Natural killer cell treated with Interleukin-12 subunit alpha and Interleukin-12 subunit beta and Interleukin-15 and Interleukin-18, amount 100 ng/mL, for 72 hours (primary cell): ENCODE results near the gene ENPP7. TPM values are rescaled to one million over a fixed set of nuclear protein-coding genes. Genes with fewer than 3 reads are reported as not detected.

ENCODE experiments used
- ATAC-seq, 2 donors: fragments of 150-1000 bp; cut with Tn5 transposase in 1 of 2; sonication (Bioruptor Pico), chemical (Tn5 transposase) in 1 of 2; 2 replicates each; pipeline ENCODE4 v1.10.0; 2021
- DNase-seq: peaks from one replicate; pipeline ENCODE4 v3.0.0; 2022; ENCODE audit warnings: low spot score
- H3K27ac Mint-ChIP-seq, 2 donors: 1 replicate in 1 of 2; 2 replicates in 1 of 2; pipeline ENCODE4 v1.8.0; 2022; ENCODE audit warnings: mixed read lengths in 2 of 2, mild to moderate bottlenecking in 1 of 2, moderate library complexity in 1 of 2
- H3K27me3 Mint-ChIP-seq, 2 donors: 1 replicate in 1 of 2; 2 replicates in 1 of 2; pipeline ENCODE4 v1.8.0; 2022; ENCODE audit warnings: mixed read lengths in 2 of 2
- H3K36me3 Mint-ChIP-seq: one replicate; pipeline ENCODE4 v1.8.0; 2022; ENCODE audit warnings: mixed read lengths
- H3K4me1 Mint-ChIP-seq, 2 donors: 1 replicate in 1 of 2; 2 replicates in 1 of 2; pipeline ENCODE4 v1.8.0; 2022; ENCODE audit warnings: low read depth in 2 of 2, mixed read lengths in 2 of 2, mild to moderate bottlenecking in 1 of 2
- H3K4me3 Mint-ChIP-seq: one replicate; pipeline ENCODE4 v1.8.0; 2022; ENCODE audit warnings: mixed read lengths
- H3K9me3 Mint-ChIP-seq: 2 replicates; pipeline ENCODE4 v1.8.0; 2022; ENCODE audit warnings: mixed read lengths
- total RNA-seq, 2 donors: library from RNA; stranded (reverse); gene quantifications; one replicate each; pipeline ENCODE4 v1.2.3, GENCODE V29; 2022

The ENPP7 gene
- total RNA-seq, 2 donors from 2014 or later = 0.14 TPM; not detected in 1

GRCh38 chr17:79713391-79713790, 17.4 kb upstream of the ENPP7 start:
- DNase-seq = no peak
- Mint-ChIP-seq H3K27me3 (peaks cover 0 to 4% of the 10 kb centered on the region in 2 donors), H3K36me3 (no peaks in the 10 kb centered on the region), H3K4me3 (no peak overlapping the region), H3K4me1 (no peaks in the 10 kb centered on the region), H3K9me3 (no peaks in the 10 kb centered on the region), H3K27ac (no peak overlapping the region)
- no peak for ATAC-seq

GRCh38 chr17:79714176-79715097, 16.3 kb upstream of the ENPP7 start:
- no peak for DNase-seq
- Mint-ChIP-seq H3K27me3 (peaks cover 0 to 4% of the 10 kb centered on the region in 2 donors), H3K4me3 (no peak overlapping the region), H3K4me1 (no peaks in the 10 kb centered on the region), H3K27ac (no peak overlapping the region), H3K9me3 (no peaks in the 10 kb centered on the region), H3K36me3 (no peaks in the 10 kb centered on the region)
- ATAC-seq = peak in 1 of 2 donors; percentile 26

- Mint-ChIP-seq H3K4me1 (no peaks in the 10 kb centered on the region), H3K4me3 (no peak overlapping the region), H3K36me3 (no peaks in the 10 kb centered on the region), H3K9me3 (no peaks in the 10 kb centered on the region), H3K27ac (no peak overlapping the region), H3K27me3 (peaks cover 0 to 4% of the 10 kb centered on the region in 2 donors)
- no peak for ATAC-seq
- no peak for DNase-seq
Observed at GRCh38 chr17:79715098-79715942, 15.4 kb upstream of the ENPP7 start.

- peaks cover 0 to 4% of the 10 kb centered on the region in 2 donors for H3K27me3 Mint-ChIP-seq
- no peak overlapping the region for H3K27ac Mint-ChIP-seq
- H3K4me1 Mint-ChIP-seq = no peaks in the 10 kb centered on the region
- H3K9me3 Mint-ChIP-seq = no peaks in the 10 kb centered on the region
- no peak overlapping the region for H3K4me3 Mint-ChIP-seq
- no peaks in the 10 kb centered on the region for H3K36me3 Mint-ChIP-seq
- no peak for DNase-seq
- ATAC-seq = peak in 1 of 2 donors; percentile 41
Observed at GRCh38 chr17:79715943-79716797, 14.6 kb upstream of the ENPP7 start.

GRCh38 chr17:79720705-79721292, 9.9 kb upstream of the ENPP7 start:
- ATAC-seq (peak in 1 of 2 donors; percentile 30), DNase-seq (no peak)
- H3K9me3 Mint-ChIP-seq = no peaks in the 10 kb centered on the region
- H3K36me3 Mint-ChIP-seq = no peaks in the 10 kb centered on the region
- H3K27ac Mint-ChIP-seq = no peak overlapping the region
- no peaks in the 10 kb centered on the region for H3K27me3 Mint-ChIP-seq
- H3K4me1 Mint-ChIP-seq = no peaks in the 10 kb centered on the region
- no peak overlapping the region for H3K4me3 Mint-ChIP-seq

- H3K27me3 Mint-ChIP-seq = no peaks in the 10 kb centered on the region
- no peak overlapping the region for H3K27ac Mint-ChIP-seq
- no peak for ATAC-seq
- no peaks in the 10 kb centered on the region for H3K9me3 Mint-ChIP-seq
- H3K4me3 Mint-ChIP-seq = no peak overlapping the region
- DNase-seq = no peak
- no peaks in the 10 kb centered on the region for H3K36me3 Mint-ChIP-seq
- no peaks in the 10 kb centered on the region for H3K4me1 Mint-ChIP-seq
Observed at GRCh38 chr17:79721993-79722671, 8.6 kb upstream of the ENPP7 start.

- H3K4me3 Mint-ChIP-seq = no peak overlapping the region
- ATAC-seq (no peak), DNase-seq (no peak)
- H3K27ac Mint-ChIP-seq = no peak overlapping the region
- no peaks in the 10 kb centered on the region for H3K9me3 Mint-ChIP-seq
- H3K4me1 Mint-ChIP-seq = peaks cover 0 to 1% of the 10 kb centered on the region in 2 donors
- H3K27me3 Mint-ChIP-seq = no peaks in the 10 kb centered on the region
- H3K36me3 Mint-ChIP-seq = no peaks in the 10 kb centered on the region
Observed at GRCh38 chr17:79722787-79723186, 8.0 kb upstream of the ENPP7 start.

GRCh38 chr17:79728169-79728907, 2.4 kb upstream of the ENPP7 start:
- H3K4me3 Mint-ChIP-seq = peak overlapping the region; percentile 42
- no peaks in the 10 kb centered on the region for H3K27me3 Mint-ChIP-seq
- H3K36me3 Mint-ChIP-seq = no peaks in the 10 kb centered on the region
- peak; percentile 87 for DNase-seq
- peak; percentile 77 to 87 for ATAC-seq
- peaks cover 13 to 23% of the 10 kb centered on the region in 2 donors for H3K4me1 Mint-ChIP-seq
- no peaks in the 10 kb centered on the region for H3K9me3 Mint-ChIP-seq
- H3K27ac Mint-ChIP-seq = peak overlapping the region; percentile 43 to 73

GRCh38 chr17:79728908-79729471, 1.8 kb upstream of the ENPP7 start:
- H3K27me3 Mint-ChIP-seq = no peaks in the 10 kb centered on the region
- peak overlapping the region; percentile 43 to 73 for H3K27ac Mint-ChIP-seq
- H3K4me1 Mint-ChIP-seq = peaks cover 15 to 25% of the 10 kb centered on the region in 2 donors
- no peaks in the 10 kb centered on the region for H3K9me3 Mint-ChIP-seq
- ATAC-seq (no peak), DNase-seq (no peak)
- peak overlapping the region; percentile 42 for H3K4me3 Mint-ChIP-seq
- H3K36me3 Mint-ChIP-seq = no peaks in the 10 kb centered on the region

GRCh38 chr17:79729761-79730160, 982 bp upstream of the ENPP7 start:
- Mint-ChIP-seq H3K36me3 (no peaks in the 10 kb centered on the region), H3K9me3 (no peaks in the 10 kb centered on the region), H3K4me1 (peaks cover 15 to 25% of the 10 kb centered on the region in 2 donors), H3K27me3 (no peaks in the 10 kb centered on the region), H3K27ac (peak overlapping the region in 1 of 2 donors; percentile 73), H3K4me3 (no peak overlapping the region)
- DNase-seq (no peak), ATAC-seq (no peak)

GRCh38 chr17:79730437-79730768, 340 bp upstream of the ENPP7 start:
- H3K27ac Mint-ChIP-seq = no peak overlapping the region
- H3K27me3 Mint-ChIP-seq = no peaks in the 10 kb centered on the region
- peaks cover 15 to 25% of the 10 kb centered on the region in 2 donors for H3K4me1 Mint-ChIP-seq
- ATAC-seq (no peak), DNase-seq (no peak)
- H3K36me3 Mint-ChIP-seq = no peaks in the 10 kb centered on the region
- H3K4me3 Mint-ChIP-seq = no peak overlapping the region
- no peaks in the 10 kb centered on the region for H3K9me3 Mint-ChIP-seq

- Mint-ChIP-seq H3K4me1 (peaks cover 15 to 27% of the 10 kb centered on the region in 2 donors), H3K9me3 (no peaks in the 10 kb centered on the region), H3K36me3 (no peaks in the 10 kb centered on the region), H3K4me3 (no peak overlapping the region), H3K27ac (peak overlapping the region in 1 of 2 donors; percentile 92), H3K27me3 (no peaks in the 10 kb centered on the region)
- no peak for DNase-seq
- no peak for ATAC-seq
Observed at GRCh38 chr17:79732254-79732653, 1.5 kb downstream of the ENPP7 start.
